ENCODE measurements around the gene TDRD12.

- TF ChIP-seq CTCF (IDR thresholded peaks at IDR 0.05), result no peak
- no peak for TF ChIP-seq POLR2A (IDR thresholded peaks at IDR 0.05)
These were observed 109.2 kb downstream of the TDRD12 start for GRCh38 chr19:32828643-32829344.
